ENCODE results near the gene SLC22A2. TPM values are rescaled to one million over a fixed set of nuclear protein-coding genes. Genes with fewer than 3 reads are reported as not detected.

Gene SLC22A2
- polyA plus RNA-seq, 4 donors: 8.3 to 14.7 (median 10.4) TPM

GRCh38 chr6:160274871-160275510 lies 16.4 kb upstream of the SLC22A2 start:
- no peak for DNase-seq (ENCODE audit: low read depth in 4 of 4, low spot score in 3 of 4)

- DNase-seq (ENCODE audit: low read depth in 4 of 4, low spot score in 3 of 4): no peak
These were observed 15.1 kb upstream of the SLC22A2 start for GRCh38 chr6:160273750-160274149.

DNA sequence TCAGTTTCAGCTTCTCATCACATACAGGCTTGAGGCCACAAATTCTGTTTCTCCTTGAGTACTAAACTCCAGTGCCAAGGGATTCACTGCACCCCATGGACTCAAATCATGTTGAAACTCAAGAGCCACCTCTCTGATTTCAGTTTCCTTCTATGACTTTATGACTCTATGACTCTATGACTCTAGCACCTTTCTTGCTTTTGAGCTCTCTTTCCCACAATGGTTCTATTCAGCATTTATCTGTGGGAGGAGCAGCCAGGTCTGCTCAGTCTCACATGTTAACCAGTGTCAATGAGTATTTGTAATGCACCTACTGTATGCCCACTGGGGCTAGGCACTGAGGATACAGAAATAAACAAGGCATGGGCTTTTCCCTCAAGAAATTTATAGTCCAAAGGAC lies 14.6 kb upstream of the SLC22A2 start:
- DNase-seq (ENCODE audit: low read depth in 4 of 4, low spot score in 3 of 4): no peak

DNA sequence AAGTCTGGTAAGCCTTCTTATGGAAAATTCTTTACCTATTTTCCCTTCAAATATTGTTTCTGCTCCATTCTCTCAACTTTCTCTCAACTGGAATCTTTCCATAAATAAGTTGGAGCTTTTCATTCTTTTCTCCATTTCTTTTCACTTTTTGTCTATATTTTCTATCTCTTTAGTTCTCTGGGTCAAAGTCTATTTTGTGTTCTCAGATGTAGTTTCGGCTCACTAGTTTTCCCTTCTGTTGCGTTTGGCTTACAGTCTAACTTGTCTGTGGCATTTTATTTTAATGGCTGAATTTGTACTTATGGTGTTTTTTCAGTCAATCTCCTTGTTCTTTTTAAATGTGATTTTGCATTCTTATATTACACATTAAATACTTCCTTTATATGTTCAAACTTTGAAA lies 14.1 kb upstream of the SLC22A2 start:
- DNase-seq (ENCODE audit: low read depth in 4 of 4, low spot score in 3 of 4): no peak

DNA sequence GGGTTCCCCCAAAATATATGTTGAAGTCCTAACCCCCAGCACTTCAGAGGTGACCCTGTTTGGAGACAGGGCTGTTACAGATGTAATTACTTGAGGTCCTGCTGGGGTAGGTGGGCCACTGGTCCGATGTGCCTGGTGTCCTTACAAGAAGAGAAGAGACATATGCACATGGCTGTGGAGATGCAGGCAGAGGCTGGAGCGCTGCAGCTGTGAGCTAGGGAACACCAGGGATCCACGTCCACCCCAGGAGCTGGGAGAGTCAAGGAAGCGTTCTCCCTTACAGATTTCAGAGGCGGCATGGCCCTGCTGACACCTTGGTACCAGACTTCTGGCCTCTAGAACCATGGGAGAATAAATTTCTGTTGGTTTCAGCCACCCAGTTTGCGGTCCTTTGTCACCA lies 11.7 kb upstream of the SLC22A2 start:
- DNase-seq (ENCODE audit: low read depth in 4 of 4, low spot score in 3 of 4): no peak

DNA sequence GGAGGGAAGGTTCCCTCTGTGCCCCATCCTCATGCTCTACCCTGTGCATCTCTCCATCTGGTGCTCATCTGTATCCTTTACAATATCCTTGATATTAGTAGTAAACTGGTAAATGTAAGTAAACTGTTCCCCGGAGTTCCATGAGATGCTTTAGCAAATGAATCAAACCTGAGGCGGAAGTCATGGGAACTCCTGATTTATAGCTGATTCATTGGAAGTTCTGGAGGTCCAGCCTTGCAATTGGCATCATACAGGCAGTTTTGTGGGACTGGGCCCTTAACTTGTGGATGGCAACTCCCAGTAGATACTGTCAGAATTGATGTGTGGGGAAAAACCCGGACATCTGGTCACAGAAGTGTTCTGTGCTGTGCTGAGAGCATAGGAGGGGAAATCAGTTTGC lies 11.2 kb upstream of the SLC22A2 start:
- DNase-seq (ENCODE audit: low read depth in 4 of 4, low spot score in 3 of 4): no peak

DNA sequence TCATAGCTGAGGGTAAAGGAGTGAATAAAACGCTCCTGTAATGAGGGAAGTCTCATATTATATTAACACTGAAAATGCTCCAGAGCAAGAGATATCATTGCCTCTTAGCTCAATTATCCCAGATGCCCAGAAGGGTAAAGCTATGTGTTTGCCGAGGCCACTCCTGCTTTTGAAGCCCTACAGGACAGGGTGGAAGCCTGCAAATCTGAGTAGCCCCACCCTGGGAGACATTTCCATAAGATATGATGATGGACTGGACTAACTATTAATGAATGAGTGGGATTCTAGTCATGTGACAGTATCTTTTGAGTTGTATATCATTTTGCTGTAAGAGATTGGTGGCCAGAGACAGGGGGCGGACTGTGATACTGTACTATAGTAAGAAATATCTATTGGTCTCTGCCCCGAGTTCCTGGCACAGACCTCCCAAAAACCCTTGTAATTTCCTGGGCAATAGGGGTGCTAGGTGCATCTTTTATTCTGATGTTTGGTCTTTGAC lies 10.5 kb upstream of the SLC22A2 start:
- no peak for DNase-seq (ENCODE audit: low read depth in 4 of 4, low spot score in 3 of 4)

GRCh38 chr6:160267102-160267501 lies 8.5 kb upstream of the SLC22A2 start:
- DNase-seq (ENCODE audit: low read depth in 4 of 4, low spot score in 3 of 4): no peak

- no peak for DNase-seq (ENCODE audit: low read depth in 4 of 4, low spot score in 3 of 4)
These were observed 7.4 kb upstream of the SLC22A2 start for GRCh38 chr6:160265869-160266476.

DNA sequence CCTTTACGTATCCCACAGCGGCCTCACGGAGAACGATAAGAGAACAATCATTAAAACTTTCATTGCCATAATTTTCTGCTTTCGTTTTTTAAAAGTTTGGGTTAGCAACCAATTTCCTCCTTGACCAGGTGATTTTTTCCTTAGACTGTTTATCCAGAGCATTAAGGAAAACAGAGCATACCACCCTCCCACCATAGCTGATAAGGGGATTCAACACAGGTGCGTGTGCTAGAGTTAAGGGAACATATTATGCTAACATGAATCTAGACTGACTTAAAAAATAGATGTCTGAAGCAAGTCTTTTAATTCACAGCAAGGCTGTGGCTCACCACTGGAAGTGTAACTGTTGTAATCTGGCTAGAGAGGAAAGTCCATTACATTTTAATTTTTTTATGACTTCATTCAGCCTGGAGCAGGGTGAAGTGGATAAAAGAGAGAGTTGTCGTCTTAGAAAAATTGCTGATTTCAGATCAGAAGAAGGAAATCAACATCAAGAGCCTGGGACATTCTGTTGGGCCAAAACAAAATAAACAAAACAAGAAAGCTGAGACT lies 5.5 kb upstream of the SLC22A2 start:
- no peak for DNase-seq (ENCODE audit: low read depth in 4 of 4, low spot score in 3 of 4)

DNA sequence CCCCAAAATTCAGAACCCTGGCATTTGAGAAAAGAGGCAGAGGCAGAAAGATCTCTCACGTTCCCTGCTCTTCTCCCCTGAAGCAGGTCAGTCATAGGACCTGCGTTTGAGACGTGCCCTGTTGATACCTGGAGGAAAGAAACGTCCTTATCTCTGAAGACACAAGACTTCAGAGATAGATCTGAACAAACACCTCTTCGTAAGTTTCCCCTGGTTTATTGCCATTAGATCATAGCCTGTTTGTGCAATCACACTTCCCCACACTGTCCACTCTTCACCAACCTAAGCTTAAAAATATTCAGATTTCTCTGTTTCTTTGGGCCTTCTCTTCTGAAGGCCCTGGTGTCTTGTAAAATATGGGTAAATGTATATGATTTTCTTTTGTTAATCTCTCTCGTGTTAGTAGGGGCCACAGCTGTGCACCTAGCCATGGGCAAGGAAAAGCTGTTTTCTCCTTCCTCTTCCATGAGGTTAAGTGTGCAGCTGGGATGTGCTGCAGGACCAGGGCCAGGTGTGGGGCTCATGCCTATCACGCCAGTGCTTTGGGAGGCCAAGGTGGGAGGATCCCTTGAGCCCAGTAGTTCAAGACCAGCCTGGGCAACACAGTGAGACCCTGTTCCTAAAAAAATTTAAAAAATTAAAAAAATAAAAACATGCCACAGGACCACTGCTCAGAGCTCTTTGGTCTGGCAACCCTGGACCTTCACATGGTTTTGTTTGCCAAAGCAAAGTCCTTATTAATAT lies 4.7 kb upstream of the SLC22A2 start:
- DNase-seq (ENCODE audit: low read depth in 4 of 4, low spot score in 3 of 4): no peak

- DNase-seq (ENCODE audit: low read depth in 4 of 4, low spot score in 3 of 4): no peak
These were observed 3.5 kb upstream of the SLC22A2 start for GRCh38 chr6:160261991-160262680.

DNA sequence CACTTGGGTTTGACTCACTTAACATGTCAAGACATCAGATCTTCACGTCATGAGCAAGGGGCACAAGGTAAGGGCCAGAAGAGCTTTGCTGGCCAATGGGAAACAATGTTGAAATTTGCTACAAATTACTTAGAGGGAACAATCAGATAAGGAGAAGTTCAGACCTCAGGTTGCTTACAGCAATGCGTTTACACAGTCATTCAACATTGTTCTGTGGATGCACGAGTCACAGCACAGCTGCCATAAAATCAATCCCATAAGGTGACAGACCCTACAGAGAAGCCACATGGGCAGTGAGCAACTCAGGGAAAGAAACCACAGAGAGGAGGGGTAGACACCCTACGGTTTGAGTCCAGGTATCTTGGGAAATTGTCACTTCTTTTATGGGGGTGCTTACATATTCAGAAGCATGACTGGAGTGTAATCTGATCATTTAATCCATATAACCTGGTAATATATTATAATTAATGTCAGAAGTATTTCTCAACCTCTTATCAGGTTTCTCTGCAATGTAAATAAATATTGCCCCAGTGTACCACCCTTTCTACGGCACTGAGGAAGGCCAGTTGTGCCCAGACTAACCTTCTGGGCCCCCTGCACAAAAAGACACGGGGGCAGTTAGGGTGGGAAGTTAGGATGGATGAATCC lies 2.3 kb upstream of the SLC22A2 start:
- no peak for DNase-seq (ENCODE audit: low read depth in 4 of 4, low spot score in 3 of 4)

DNA sequence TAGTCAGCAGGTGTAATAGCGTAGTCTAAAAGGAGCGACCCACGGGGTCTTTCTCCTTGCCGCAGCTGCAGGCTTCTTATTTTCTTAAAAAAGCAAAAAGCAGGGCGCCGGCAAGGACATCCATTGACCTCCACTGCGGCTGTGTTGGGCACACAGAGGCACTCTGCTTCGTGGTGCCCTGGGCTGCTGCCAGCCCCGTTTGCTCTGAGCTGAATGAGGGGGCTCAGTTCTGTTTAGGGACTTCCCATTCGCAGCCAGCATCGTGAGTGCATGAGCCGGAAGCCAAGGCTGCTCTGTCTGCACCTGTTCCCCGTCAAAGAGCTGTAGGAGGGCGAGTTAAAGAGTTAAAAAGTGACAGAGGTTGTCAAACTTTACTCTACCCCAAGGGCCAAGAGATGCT lies 1.7 kb upstream of the SLC22A2 start:
- DNase-seq (ENCODE audit: low read depth in 4 of 4, low spot score in 3 of 4): no peak

GRCh38 chr6:160259598-160259997 lies 977 bp upstream of the SLC22A2 start:
- no peak for DNase-seq (ENCODE audit: low read depth in 4 of 4, low spot score in 3 of 4)

DNA sequence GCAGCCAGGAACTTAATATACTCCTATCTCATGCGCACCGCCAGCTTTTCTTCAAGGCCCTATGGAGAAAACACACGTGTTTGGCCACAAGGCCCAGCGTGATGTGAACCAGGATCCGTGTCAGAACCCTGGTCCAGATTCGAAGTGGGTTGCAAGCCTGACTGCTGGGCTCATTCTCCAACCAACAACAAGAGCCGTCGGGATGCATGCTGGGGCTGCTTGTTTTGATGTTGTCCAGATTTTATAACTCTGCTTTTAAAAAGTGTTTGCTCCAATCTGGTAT lies 463 bp upstream of the SLC22A2 start:
- DNase-seq (ENCODE audit: low read depth in 4 of 4, low spot score in 3 of 4): no peak

DNA sequence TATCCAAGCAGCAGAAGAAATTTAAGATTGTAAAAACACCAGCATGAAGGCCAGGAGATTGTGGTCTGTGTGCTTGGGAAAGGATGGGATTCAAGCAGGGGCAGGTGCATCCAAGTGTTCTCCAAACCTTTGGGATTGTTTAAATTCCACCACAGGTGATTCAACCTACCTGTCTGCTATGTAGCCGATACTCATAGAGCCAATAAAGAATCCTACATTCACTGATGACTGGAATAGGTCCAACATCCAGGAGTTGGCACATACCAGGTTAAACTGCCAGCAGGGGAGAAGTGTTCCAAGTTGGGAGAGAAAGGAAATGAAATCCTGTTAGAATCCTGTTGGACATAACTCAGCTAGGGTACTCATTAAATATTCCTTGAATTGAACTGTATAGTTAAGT lies 2.2 kb downstream of the SLC22A2 start:
- DNase-seq (ENCODE audit: low read depth in 4 of 4, low spot score in 3 of 4): no peak

GRCh38 chr6:160254467-160255312 lies 3.9 kb downstream of the SLC22A2 start:
- peak in 2 of 4 donors; percentile 44 to 64 for DNase-seq (ENCODE audit: low read depth in 4 of 4, low spot score in 3 of 4)

DNA sequence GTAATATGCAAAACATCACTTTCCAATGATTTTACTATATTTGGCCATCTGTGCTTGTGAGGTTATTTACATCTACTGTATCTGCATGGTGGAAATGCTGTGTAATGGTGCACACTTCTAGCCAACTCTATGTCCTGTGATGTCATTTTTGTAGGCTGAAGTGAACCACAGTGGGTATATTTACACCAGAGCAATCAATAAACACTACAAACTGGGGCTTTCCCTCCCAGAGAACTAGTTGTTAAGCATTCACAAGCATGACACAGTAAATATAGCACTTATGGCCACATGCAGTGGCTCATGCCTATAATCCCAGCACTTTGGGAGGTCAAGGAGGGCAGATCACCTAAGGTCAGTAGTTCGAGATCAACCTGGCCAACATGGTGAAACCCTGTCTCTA lies 4.9 kb downstream of the SLC22A2 start:
- DNase-seq (ENCODE audit: low read depth in 4 of 4, low spot score in 3 of 4): no peak

GRCh38 chr6:160253292-160253691 lies 5.3 kb downstream of the SLC22A2 start:
- DNase-seq (ENCODE audit: low read depth in 4 of 4, low spot score in 3 of 4): no peak
